Endothelial cell (in vitro differentiated cells): ENCODE results near the gene DDI2. TPM values are rescaled to one million over a fixed set of nuclear protein-coding genes. Genes with fewer than 3 reads are reported as not detected.

ENCODE experiments used
- DNase-seq: peaks from one replicate; pipeline ENCODE4 v3.0.0; 2021; ENCODE audit warnings: low spot score
- H3K27ac Mint-ChIP-seq: one replicate; pipeline ENCODE4 v1.8.0; 2021; ENCODE audit warnings: mixed read lengths, inconsistent platforms; ENCODE audit not compliant: unreplicated experiment
- H3K27me3 Mint-ChIP-seq: one replicate; pipeline ENCODE4 v1.8.0; 2021; ENCODE audit warnings: mild to moderate bottlenecking, moderate library complexity, mixed read lengths, inconsistent platforms; ENCODE audit not compliant: unreplicated experiment
- H3K36me3 Mint-ChIP-seq: one replicate; pipeline ENCODE4 v1.8.0; 2021; ENCODE audit warnings: mild to moderate bottlenecking, low read depth, mixed read lengths, inconsistent platforms; ENCODE audit not compliant: unreplicated experiment
- H3K4me1 Mint-ChIP-seq: one replicate; pipeline ENCODE4 v1.8.0; 2021; ENCODE audit warnings: mild to moderate bottlenecking, mixed read lengths, inconsistent platforms; ENCODE audit not compliant: unreplicated experiment
- H3K4me3 Mint-ChIP-seq: one replicate; pipeline ENCODE4 v1.8.0; 2021; ENCODE audit warnings: mild to moderate bottlenecking, mixed read lengths, inconsistent platforms; ENCODE audit not compliant: unreplicated experiment
- H3K9me3 Mint-ChIP-seq: one replicate; pipeline ENCODE4 v1.8.0; 2021; ENCODE audit warnings: mixed read lengths, inconsistent platforms; ENCODE audit not compliant: unreplicated experiment
- CTCF ChIP-seq: fragments of 200-600 bp; sonication (generic); IDR thresholded peaks from one replicate; pipeline ENCODE4 v1.5.0; 2021; ENCODE audit warnings: antibody characterized with exemption; ENCODE audit not compliant: unreplicated experiment
- long read RNA-seq: library from polyadenylated mRNA; unstranded; transcript quantifications from one replicate; pipeline ENCODE4 v2.0.0, GENCODE V29; 2020; ENCODE audit not compliant: unreplicated experiment
- total RNA-seq: library from RNA; stranded (reverse); fragmentation: NEBNext Ultra II Directional; extraction: Animal tissue kit (Norgen Biotek cat#: 25700); gene quantifications from one replicate; pipeline ENCODE4 v1.2.1, GENCODE V29; 2021; ENCODE audit not compliant: unreplicated experiment

The DDI2 gene
- 24.0 TPM for total RNA-seq
- long read RNA-seq, full-length matches to known transcripts: 1 of 1 reads
- long read RNA-seq, partial matches to known transcripts: 0 of 1 reads
- long read RNA-seq, other reads (novel, unspliced or antisense): 0 of 1 reads

- Mint-ChIP-seq H3K27ac (peak within 1 kb of the TSS; percentile 98), H3K27me3 (peaks cover 12% of the 10 kb centered on the region), H3K36me3 (peaks cover 5% of the 10 kb centered on the region), H3K9me3 (no peaks in the 10 kb centered on the region), H3K4me1 (peaks cover 21% of the 10 kb centered on the region), H3K4me3 (peak within 1 kb of the TSS; percentile 96)
- no peak for TF ChIP-seq CTCF
- peak; percentile 98 for DNase-seq
These were observed at the start of gene DDI2 for GRCh38 chr1:15617173-15618076. Gene DDI2, plus strand, starts transcription at chr1:15617458. Its CDS starts 213 bp downstream, at chr1:15617671.

GRCh38 chr1:15568387-15569073 lies 48.7 kb upstream of the DDI2 start:
- Mint-ChIP-seq H3K27me3 (peaks cover 5% of the 10 kb centered on the region), H3K4me1 (peaks cover 11% of the 10 kb centered on the region), H3K27ac (no peak overlapping the region), H3K9me3 (no peaks in the 10 kb centered on the region), H3K4me3 (peak overlapping the region; percentile 57), H3K36me3 (peaks cover 23% of the 10 kb centered on the region)
- DNase-seq: no peak
- no peak for TF ChIP-seq CTCF

GRCh38 chr1:15570861-15571260 lies 46.4 kb upstream of the DDI2 start:
- H3K4me1 Mint-ChIP-seq: peaks cover 11% of the 10 kb centered on the region
- no peak overlapping the region for H3K27ac Mint-ChIP-seq
- no peak for DNase-seq
- H3K4me3 Mint-ChIP-seq: no peak overlapping the region
- H3K27me3 Mint-ChIP-seq: peaks cover 6% of the 10 kb centered on the region
- no peaks in the 10 kb centered on the region for H3K9me3 Mint-ChIP-seq
- H3K36me3 Mint-ChIP-seq: peaks cover 13% of the 10 kb centered on the region
- TF ChIP-seq CTCF: no peak

GRCh38 chr1:15571266-15571665 lies 46.0 kb upstream of the DDI2 start:
- Mint-ChIP-seq H3K4me1 (peaks cover 11% of the 10 kb centered on the region), H3K36me3 (peaks cover 9% of the 10 kb centered on the region), H3K4me3 (no peak overlapping the region), H3K27ac (no peak overlapping the region), H3K9me3 (no peaks in the 10 kb centered on the region), H3K27me3 (peaks cover 6% of the 10 kb centered on the region)
- TF ChIP-seq CTCF: no peak
- DNase-seq: no peak
